HepG2 (cell line): ENCODE data around the gene DHRS7. TPM values are rescaled to one million over a fixed set of nuclear protein-coding genes. Genes with fewer than 3 reads are reported as not detected.
"Not testable (repeated sequence)": the region's sequence is repeated elsewhere in the genome, so short reads cannot be mapped to it uniquely, and the experiment has no call there.

Experiments used
- ATAC-seq: fragments of 200-7000 bp; cut with Tn5 transposase; 3 replicates; pipeline ENCODE4 v1.9.1; 2020; ENCODE audit warnings: mild to moderate bottlenecking, moderate library complexity
- BruUV-seq: library from RNA; stranded (reverse); fragments of 400-500 nt; replicated peaks from 2 replicates; lab custom pipeline; 2021; lab: Mats Ljungman, UMichigan
- CTCF ChIA-PET: fragments of 300-600 bp; formaldehyde crosslinking; extraction: SDS; loops from one replicate; lab custom pipeline; 2021; ENCODE audit warnings: low total read pairs, inconsistent platforms, low intra/inter-chr PET ratio; lab: Yijun Ruan, JAX
- POLR2A ChIA-PET: fragments of 350-600 bp; sonication (Branson Sonifier 250); formaldehyde crosslinking; loops from one replicate; lab custom pipeline; 2020; ENCODE audit warnings: antibody characterized with exemption, inconsistent platforms; lab: Yijun Ruan, JAX
- DNase-seq: peaks from one replicate; pipeline ENCODE4 v3.0.0-alpha.2; 2015; ENCODE audit warnings: low spot score
- FAIRE-seq: peaks from 3 replicates; lab custom pipeline; 2011; peaks lifted over from hg19 to GRCh38; lab: Jason Lieb, UNC
- H2AFZ ChIP-seq: one replicate; pipeline ENCODE4 v1.6.1; 2011; ENCODE audit warnings: low read length, inconsistent platforms
- H3K27ac ChIP-seq: fragments of 300-600 bp; 3 replicates; pipeline ENCODE4 v1.8.0; 2011; ENCODE audit warnings: mixed run types, mild to moderate bottlenecking, mixed read lengths, low read length, inconsistent platforms; ENCODE audit not compliant: insufficient read depth; ENCODE audit errors: extremely low read length
- H3K27me3 ChIP-seq, 2 experiments: fragments of 200-600 bp in 1 of 2; 2 replicates in 1 of 2; 3 replicates in 1 of 2; pipeline versions ENCODE4 v1.6.0 to v1.8.0; 2011; ENCODE audit warnings: low read length in 2 of 2, mild to moderate bottlenecking in 2 of 2, moderate library complexity in 2 of 2, inconsistent platforms in 1 of 2; ENCODE audit not compliant: insufficient read depth in 2 of 2, control insufficient read depth in 1 of 2
- H3K36me3 ChIP-seq, 2 experiments: fragments of 200-600 bp in 1 of 2; replicated peaks in 1 of 2; 2 replicates in 1 of 2; 3 replicates in 1 of 2; pipeline versions ENCODE4 v1.5.1 to v1.8.0; 2011; ENCODE audit warnings: low read length in 2 of 2, inconsistent platforms in 1 of 2; ENCODE audit not compliant: insufficient read depth in 2 of 2, control insufficient read depth in 1 of 2
- H3K4me1 ChIP-seq: 2 replicates; pipeline ENCODE4 v1.5.1; 2012; ENCODE audit warnings: low read length, inconsistent platforms; ENCODE audit not compliant: insufficient read depth
- H3K4me2 ChIP-seq: 2 replicates; pipeline ENCODE4 v1.6.0; 2011; ENCODE audit warnings: low read depth, low read length, inconsistent platforms
- H3K4me3 ChIP-seq, 3 experiments: fragments of 200-600 bp in 1 of 3; sonication (generic), shearing (Covaris generic) in 1 of 3; replicated peaks in 1 of 3; 2 replicates each; pipeline ENCODE4 v1.5.1; 2011 to 2016; ENCODE audit warnings: low read length in 3 of 3, inconsistent platforms in 2 of 3, low read depth in 2 of 3, mild to moderate bottlenecking in 2 of 3, control low read depth in 1 of 3, mixed read lengths in 1 of 3; ENCODE audit not compliant: insufficient read depth in 1 of 3
- H3K79me2 ChIP-seq: one replicate; pipeline ENCODE4 v1.6.1; 2011; ENCODE audit warnings: low read length, inconsistent platforms; ENCODE audit not compliant: insufficient read depth
- H3K9ac ChIP-seq: 2 replicates; pipeline ENCODE4 v1.6.0; 2011; ENCODE audit warnings: mild to moderate bottlenecking, low read depth, low read length, inconsistent platforms; ENCODE audit not compliant: insufficient read depth
- H3K9me3 ChIP-seq: 2 replicates; pipeline ENCODE4 v1.5.1; 2012; ENCODE audit warnings: mild to moderate bottlenecking, low read length
- H4K20me1 ChIP-seq: 2 replicates; pipeline ENCODE4 v1.6.0; 2011; ENCODE audit warnings: inconsistent platforms, mild to moderate bottlenecking, low read length, moderate library complexity; ENCODE audit not compliant: insufficient read depth
- GABPA ChIP-seq, 2 experiments: IDR thresholded peaks; 2 replicates each; pipeline ENCODE4 v1.6.1; 2011 to 2016; ENCODE audit warnings: low read depth in 2 of 2, low read length in 1 of 2, missing biosample characterization in 1 of 2, missing genetic modification characterization in 1 of 2
- KLF6 ChIP-seq: IDR thresholded peaks from 2 replicates; pipeline ENCODE4 v1.8.0; 2016; ENCODE audit warnings: missing biosample characterization, missing genetic modification reagents
- MYC ChIP-seq: sonication (generic); formaldehyde crosslinking; IDR thresholded peaks from 2 replicates; pipeline ENCODE4 v1.9.0; 2021; ENCODE audit warnings: missing genetic modification reagents, borderline replicate concordance
- SSRP1 ChIP-seq: IDR thresholded peaks from 2 replicates; pipeline ENCODE4 v1.6.1; 2016; ENCODE audit warnings: control low read depth
- TSC22D2 ChIP-seq: sonication (generic); formaldehyde crosslinking; IDR thresholded peaks from 2 replicates; pipeline ENCODE4 v1.5.1; 2020; ENCODE audit warnings: missing genetic modification reagents, mild to moderate bottlenecking, borderline replicate concordance
- ZNF207 ChIP-seq: fragments of 450-650 bp; IDR thresholded peaks from 2 replicates; pipeline ENCODE4 v1.6.1; 2016; ENCODE audit warnings: antibody characterized with exemption, borderline replicate concordance
- ZNF615 ChIP-seq: sonication (generic); formaldehyde crosslinking; IDR thresholded peaks from 2 replicates; pipeline ENCODE4 v1.5.0; 2020; ENCODE audit warnings: mild to moderate bottlenecking, missing genetic modification reagents, borderline replicate concordance
- WGBS: methylation state at CpG from one replicate; pipeline ENCODE4 v1.1.6; 2017; ENCODE audit warnings: low lambda C conversion rate; 5-methylcytosine and 5-hydroxymethylcytosine counted together
- in situ Hi-C: cut with HindIII; loops from 2 replicates; pipeline ENCODE4 v1.10.0; 2017; ENCODE audit warnings: low pct_unique_long_range_greater_than_20kb; ENCODE audit not compliant: extremely low pct_ligation_motif_present
- intact Hi-C: fragments of 100-400 bp; cut with micrococcal nuclease; formaldehyde crosslinking; loops from one replicate; pipeline ENCODE4 v1.10.0; 2022; ENCODE audit not compliant: unreplicated experiment
- polyA plus RNA-seq, 8 experiments: library from polyadenylated mRNA; depleted of rRNA in 3 of 8; stranded (reverse) in 7 of 8; unstranded in 1 of 8; fragments of >200 nt; fragmentation: Illumina TruSeq in 4 of 8; extraction: Trizol in 4 of 8; gene quantifications; 2 replicates each; pipeline versions ENCODE4 v1.2.1 to v1.2.3, GENCODE V29; 2011 to 2016; ENCODE audit warnings: low read depth in 4 of 8, missing spikeins in 1 of 8, mixed read lengths in 1 of 8; ENCODE audit not compliant: insufficient read depth in 1 of 8
- total RNA-seq, 5 experiments: library from RNA; depleted of rRNA; stranded (reverse); fragments of >200 nt; fragmentation: Illumina TruSeq; extraction: Trizol; gene quantifications; 2 replicates each; pipeline ENCODE4 v1.2.3, GENCODE V29; 2016; ENCODE audit warnings: low read depth in 1 of 5

The DHRS7 gene
- total and polyA plus RNA-seq, 2 of the 13 experiments (the other 11 are each of a cell fraction or from before 2014, with no cell fraction given): 20.8 to 44.4 TPM

DNA sequence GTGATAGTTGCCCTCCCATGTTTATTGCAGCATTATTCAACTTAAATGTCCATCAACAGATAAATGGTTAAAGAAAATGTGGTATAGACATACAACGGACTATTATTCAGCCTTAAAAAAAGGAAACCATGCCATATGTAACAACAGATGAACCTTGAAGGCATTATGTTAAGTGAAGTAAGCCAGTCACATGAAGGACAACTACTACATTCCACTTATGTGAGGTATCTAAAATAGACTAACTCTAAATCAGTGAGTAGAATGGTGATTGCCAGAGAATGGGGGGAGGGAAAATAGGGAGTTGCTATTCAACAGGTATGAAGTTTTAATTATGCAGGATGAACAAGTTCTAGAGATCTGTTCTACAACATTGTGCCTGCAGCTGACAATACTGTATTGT, 63.4 kb downstream of the DHRS7 start:
- DNase-seq (no peak), ATAC-seq (no peak), FAIRE-seq (no peak)
- intact Hi-C loops (no loop called here), in situ Hi-C loops (no loop called here)
- H2AFZ ChIP-seq: no peak overlapping the region
- WGBS: 94% methylated on average over 1 of the region's 1 CpG
- no peak overlapping the region for H3K4me3 ChIP-seq
- H3K79me2 ChIP-seq: peaks cover 80% of the 10 kb centered on the region
- no peak overlapping the region for H3K4me2 ChIP-seq
- BruUV-seq: no TSS peak
- no peak for TF ChIP-seq ZNF207
- no peak for TF ChIP-seq TSC22D2 (CRISPR knock-in tag)
- TF ChIP-seq ZNF615: no peak
- TF ChIP-seq MYC (CRISPR knock-in tag): no peak
- TF ChIP-seq GABPA (IDR thresholded peaks at IDR 0.05; ENCODE audit: low read depth, low read length): no peak
- TF ChIP-seq GABPA (CRISPR knock-in tag; IDR thresholded peaks at IDR 0.05; ENCODE audit: low read depth): no peak
- TF ChIP-seq KLF6: no peak
- TF ChIP-seq SSRP1 (CRISPR knock-in tag): no peak
- no peaks in the 10 kb centered on the region for H3K9me3 ChIP-seq
- POLR2A ChIA-PET: no interaction called here
- H3K27ac ChIP-seq: no peak overlapping the region
- peaks cover 7 to 13% of the 10 kb centered on the region in 2 experiments; a peak in 3 of 5 replicates for H3K36me3 ChIP-seq
- H3K9ac ChIP-seq: no peak overlapping the region
- peaks cover 3% of the 10 kb centered on the region; the same call in 1 of the 2 replicates for H4K20me1 ChIP-seq
- CTCF ChIA-PET: no interaction called here
- no peaks in the 10 kb centered on the region for H3K4me1 ChIP-seq
- no peaks in the 10 kb centered on the region for H3K27me3 ChIP-seq

DNA sequence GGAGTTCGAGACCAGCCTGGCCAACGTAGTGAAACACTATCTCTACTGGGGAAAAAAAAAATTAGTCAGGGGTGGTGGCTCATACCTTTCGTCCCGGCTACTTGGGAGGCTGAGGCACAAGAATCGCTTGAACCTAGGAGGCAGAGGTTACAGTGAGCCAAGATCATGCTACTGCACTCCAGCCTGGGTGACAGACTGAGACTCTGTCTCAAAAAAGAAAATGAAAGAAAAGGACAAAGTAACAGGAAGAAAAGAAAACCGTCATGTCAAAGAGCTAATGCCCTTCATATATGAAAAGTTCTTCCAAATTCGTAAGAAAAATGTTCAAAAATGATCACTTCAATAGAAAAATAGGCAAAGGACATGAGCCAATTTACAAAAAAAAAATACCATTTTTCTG, 65.3 kb downstream of the DHRS7 start:
- H3K9ac ChIP-seq, intact Hi-C loops, ATAC-seq, H3K27ac ChIP-seq, POLR2A ChIA-PET, BruUV-seq, DNase-seq, in situ Hi-C loops, H3K27me3 ChIP-seq, H2AFZ ChIP-seq, H3K4me2 ChIP-seq, CTCF ChIA-PET, H3K9me3 ChIP-seq, FAIRE-seq, H4K20me1 ChIP-seq, H3K4me3 ChIP-seq: not testable (repeated sequence)
- Histone ChIP-seq H3K4me1 (peaks cover 19% of the 10 kb centered on the region), H3K79me2 (peaks cover 83% of the 10 kb centered on the region), H3K36me3 (peaks cover 7 to 13% of the 10 kb centered on the region in 2 experiments; a peak in 4 of 5 replicates)
- WGBS: 98% methylated on average over 7 of the region's 7 CpGs
